ENCODE measurements around the gene ATG3. TPM values are rescaled to one million over a fixed set of nuclear protein-coding genes. Genes with fewer than 3 reads are reported as not detected.
"Not testable (repeated sequence)": the region's sequence is repeated elsewhere in the genome, so short reads cannot be mapped to it uniquely, and the experiment has no call there.

Gene ATG3
- total RNA-seq, 2 donors from 2014 or later = 40.5 to 52.7 TPM

GRCh38 chr3:112508261-112508660 lies 53.5 kb downstream of the ATG3 start:
- intact Hi-C loops (cut with DNase I) = loop anchor here in 1 of 2 donors (10.0 kb wide), 1 partner anchor 173 kb away; the partner anchor contains the start of gene CD200
- ATAC-seq = no peak
- DNase-seq = no peak

GRCh38 chr3:112505907-112506306 lies 55.9 kb downstream of the ATG3 start:
- ATAC-seq = no peak
- intact Hi-C loops (cut with DNase I) = loop anchor here in 1 of 2 donors (10.0 kb wide), 1 partner anchor 171 kb away; the partner anchor contains the start of gene CD200
- DNase-seq = no peak

- DNase-seq (no peak), ATAC-seq (no peak)
- intact Hi-C loops (cut with DNase I) = loop anchor here in 1 of 2 donors (10.0 kb wide), 1 partner anchor 169 kb away; the partner anchor contains the start of gene CD200
These were observed 57.6 kb downstream of the ATG3 start for GRCh38 chr3:112504123-112504522.

- intact Hi-C loops (cut with DNase I) = loop anchor here in 1 of 2 donors (10.0 kb wide), 1 partner anchor 169 kb away; the partner anchor contains the start of gene CD200
- DNase-seq (no peak), ATAC-seq (no peak)
These were observed 58.3 kb downstream of the ATG3 start for GRCh38 chr3:112503304-112503972.

GRCh38 chr3:112500621-112501020 lies 61.1 kb downstream of the ATG3 start:
- ATAC-seq (no peak), DNase-seq (no peak)
- intact Hi-C loops (cut with DNase I) = loop anchor here in 1 of 2 donors (10.0 kb wide), 1 partner anchor 166 kb away; the partner anchor contains the start of gene CD200

GRCh38 chr3:112498914-112499711 lies 62.6 kb downstream of the ATG3 start, which contains the start of gene BTLA:
Gene BTLA (minus strand): TSS chr3:112499472. CDS start chr3:112499358, 114 bp downstream.
- DNase-seq = no peak
- ATAC-seq = no peak
- intact Hi-C loops (cut with DNase I) = no loop called here

- intact Hi-C loops (cut with DNase I) = no loop called here
- DNase-seq = no peak
- no peak for ATAC-seq
These were observed 63.7 kb downstream of the ATG3 start for GRCh38 chr3:112497897-112498548.

- DNase-seq = no peak
- intact Hi-C loops (cut with DNase I) = no loop called here
- ATAC-seq = no peak
These were observed 65.2 kb downstream of the ATG3 start for GRCh38 chr3:112496366-112497067.

- intact Hi-C loops (cut with DNase I); DNase-seq; ATAC-seq: not testable (repeated sequence)
These were observed 67.4 kb downstream of the ATG3 start for GRCh38 chr3:112494448-112494767.

GRCh38 chr3:112492124-112492523 lies 69.6 kb downstream of the ATG3 start:
- intact Hi-C loops (cut with DNase I) = no loop called here
- no peak for DNase-seq
- no peak for ATAC-seq

- ATAC-seq (no peak), DNase-seq (no peak)
- intact Hi-C loops (cut with DNase I) = no loop called here
These were observed 70.4 kb downstream of the ATG3 start for GRCh38 chr3:112491373-112491772.

GRCh38 chr3:112489674-112490479 lies 71.9 kb downstream of the ATG3 start:
- ATAC-seq = no peak
- DNase-seq = no peak
- intact Hi-C loops (cut with DNase I) = no loop called here

- no peak for DNase-seq
- no peak for ATAC-seq
- intact Hi-C loops (cut with DNase I) = no loop called here
These were observed 74.8 kb downstream of the ATG3 start for GRCh38 chr3:112486811-112487505.

GRCh38 chr3:112484352-112484751 lies 77.4 kb downstream of the ATG3 start:
- ATAC-seq (no peak), DNase-seq (no peak)
- intact Hi-C loops (cut with DNase I) = no loop called here

GRCh38 chr3:112482675-112483074 lies 79.1 kb downstream of the ATG3 start:
- no peak for ATAC-seq
- intact Hi-C loops (cut with DNase I) = no loop called here

More at GRCh38 chr3:112482675-112483074, 79.1 kb downstream of the ATG3 start:
- DNase-seq = no peak

Measured in left cardiac atrium (tissue), 4 donors.